Chondrocyte (in vitro differentiated cells): ENCODE results near the gene GYPA. TPM values are rescaled to one million over a fixed set of nuclear protein-coding genes. Genes with fewer than 3 reads are reported as not detected.
"Not testable (repeated sequence)": the region's sequence is repeated elsewhere in the genome, so short reads cannot be mapped to it uniquely, and the experiment has no call there.

Source experiments
- DNase-seq: peaks from one replicate; pipeline ENCODE4 v3.0.0; 2021; ENCODE audit warnings: mixed read lengths, low spot score
- H3K27ac Mint-ChIP-seq: one replicate; pipeline ENCODE4 v1.8.0; 2021; ENCODE audit warnings: mild to moderate bottlenecking, moderate library complexity, mixed read lengths; ENCODE audit not compliant: unreplicated experiment
- H3K27me3 Mint-ChIP-seq: 2 replicates; pipeline ENCODE4 v1.8.0; 2021; ENCODE audit warnings: low read depth, mixed read lengths
- H3K36me3 Mint-ChIP-seq: 2 replicates; pipeline ENCODE4 v1.8.0; 2021; ENCODE audit warnings: low read depth, mixed read lengths
- H3K4me1 Mint-ChIP-seq: 2 replicates; pipeline ENCODE4 v1.8.0; 2021; ENCODE audit warnings: low read depth, mild to moderate bottlenecking, mixed read lengths
- H3K4me3 Mint-ChIP-seq: one replicate; pipeline ENCODE4 v1.8.0; 2021; ENCODE audit warnings: mild to moderate bottlenecking, moderate library complexity, mixed read lengths; ENCODE audit not compliant: unreplicated experiment
- H3K9me3 Mint-ChIP-seq: 2 replicates; pipeline ENCODE4 v1.8.0; 2021; ENCODE audit warnings: low read depth, mixed read lengths
- total RNA-seq: library from RNA; stranded (reverse); gene quantifications from 3 replicates; pipeline ENCODE4 v1.2.1, GENCODE V29; 2021
- TF ChIP-seq, protein P1 (sequence below): fragments of 200-600 bp; sonication (generic); IDR thresholded peaks from 2 replicates; pipeline ENCODE4 v1.5.0; 2021; ENCODE audit warnings: antibody characterized with exemption, mild to moderate bottlenecking, moderate library complexity

The GYPA gene
- total RNA-seq, 1 donor from 2014 or later, result not detected

DNA sequence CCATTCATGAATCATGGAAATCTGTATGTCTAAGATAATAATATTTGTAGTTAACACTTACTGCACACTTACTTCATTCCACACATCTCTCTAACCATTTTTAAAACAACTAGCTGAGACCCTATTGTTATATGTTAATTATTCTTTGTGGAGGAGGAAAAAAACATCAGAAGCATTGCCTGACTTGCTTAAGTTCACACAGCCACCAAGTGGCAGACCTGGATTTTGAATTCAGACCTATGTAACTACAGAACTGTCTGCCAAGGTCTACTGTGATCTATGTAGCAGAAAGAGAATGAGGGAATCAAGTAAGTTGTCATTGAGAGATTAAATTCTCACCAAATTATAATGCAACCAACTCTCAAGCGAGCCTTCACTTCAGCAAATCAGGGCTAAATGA, 10.4 kb downstream of the GYPA start:
- DNase-seq, H3K4me3 Mint-ChIP-seq, H3K4me1 Mint-ChIP-seq, H3K27me3 Mint-ChIP-seq, H3K36me3 Mint-ChIP-seq, H3K27ac Mint-ChIP-seq, H3K9me3 Mint-ChIP-seq: not testable (repeated sequence)

- not testable (repeated sequence) for H3K4me1 Mint-ChIP-seq, H3K36me3 Mint-ChIP-seq, H3K27ac Mint-ChIP-seq, DNase-seq, H3K27me3 Mint-ChIP-seq, H3K9me3 Mint-ChIP-seq, H3K4me3 Mint-ChIP-seq
These were observed 11.1 kb downstream of the GYPA start for GRCh38 chr4:144129336-144129875.

DNA sequence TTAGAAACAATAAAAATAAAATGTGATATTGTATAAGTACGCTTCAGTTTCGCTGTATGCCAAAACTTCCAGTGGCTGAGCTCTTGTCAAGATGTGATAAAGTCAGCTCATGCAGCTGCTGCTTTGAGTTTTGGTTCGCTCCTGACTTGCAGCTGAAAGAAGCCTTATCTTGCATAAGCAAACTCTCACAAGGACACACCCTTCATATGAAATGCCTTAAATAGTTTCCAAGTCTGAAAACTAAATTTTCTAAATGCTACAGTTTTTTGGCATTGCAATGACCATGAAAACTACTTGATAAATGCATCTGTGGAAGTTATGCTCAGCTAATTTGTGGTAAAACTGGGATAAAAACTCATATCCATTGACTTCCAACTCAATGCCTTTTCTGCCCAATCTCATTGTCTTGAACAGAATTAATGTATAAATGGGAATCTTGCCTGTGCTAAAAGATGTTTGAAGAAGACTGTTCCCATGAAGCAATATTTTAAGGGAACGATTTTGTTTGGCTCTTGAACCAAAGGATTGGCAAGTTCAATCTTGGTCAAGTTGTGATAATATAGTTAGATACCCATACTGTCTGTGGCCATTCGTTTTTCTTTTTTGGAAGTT, 11.7 kb downstream of the GYPA start:
- H3K27me3 Mint-ChIP-seq, H3K27ac Mint-ChIP-seq, H3K4me3 Mint-ChIP-seq, H3K4me1 Mint-ChIP-seq, H3K9me3 Mint-ChIP-seq, DNase-seq, H3K36me3 Mint-ChIP-seq: not testable (repeated sequence)

GRCh38 chr4:144125109-144125508, 15.4 kb downstream of the GYPA start:
- H3K27ac Mint-ChIP-seq, DNase-seq, H3K36me3 Mint-ChIP-seq, H3K4me3 Mint-ChIP-seq, H3K4me1 Mint-ChIP-seq, H3K9me3 Mint-ChIP-seq: not testable (repeated sequence)
- peaks cover 23% of the 10 kb centered on the region for H3K27me3 Mint-ChIP-seq

DNA sequence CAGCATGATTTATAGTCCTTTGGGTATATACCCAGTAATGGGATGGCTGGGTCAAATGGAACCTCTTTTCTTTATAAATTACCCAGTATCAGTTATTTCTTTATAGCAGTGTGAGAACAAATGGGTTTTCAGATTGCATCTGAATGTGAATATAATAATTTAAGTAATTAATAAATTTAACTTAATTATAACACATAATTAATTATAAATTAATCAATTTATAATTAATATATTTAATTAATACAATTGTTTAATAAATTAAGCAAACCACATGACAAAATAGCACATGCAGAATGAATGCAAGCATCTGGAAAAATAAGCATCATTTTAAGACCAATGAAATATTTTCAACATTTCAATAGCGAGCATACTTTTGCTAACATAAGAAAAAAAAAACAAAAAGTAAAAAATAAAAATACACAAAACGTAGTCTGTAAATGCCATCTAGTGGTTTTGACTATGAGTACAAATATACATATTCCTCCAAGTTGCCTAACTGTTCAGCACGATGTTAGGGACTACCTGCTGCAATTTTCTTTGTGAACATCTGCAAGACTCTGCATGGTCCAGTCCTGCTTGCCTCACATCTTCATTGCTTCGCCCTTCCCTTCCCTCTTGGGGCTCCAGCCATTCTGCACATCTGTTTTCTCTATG, 16.4 kb downstream of the GYPA start:
- TF ChIP-seq, protein P1, sequence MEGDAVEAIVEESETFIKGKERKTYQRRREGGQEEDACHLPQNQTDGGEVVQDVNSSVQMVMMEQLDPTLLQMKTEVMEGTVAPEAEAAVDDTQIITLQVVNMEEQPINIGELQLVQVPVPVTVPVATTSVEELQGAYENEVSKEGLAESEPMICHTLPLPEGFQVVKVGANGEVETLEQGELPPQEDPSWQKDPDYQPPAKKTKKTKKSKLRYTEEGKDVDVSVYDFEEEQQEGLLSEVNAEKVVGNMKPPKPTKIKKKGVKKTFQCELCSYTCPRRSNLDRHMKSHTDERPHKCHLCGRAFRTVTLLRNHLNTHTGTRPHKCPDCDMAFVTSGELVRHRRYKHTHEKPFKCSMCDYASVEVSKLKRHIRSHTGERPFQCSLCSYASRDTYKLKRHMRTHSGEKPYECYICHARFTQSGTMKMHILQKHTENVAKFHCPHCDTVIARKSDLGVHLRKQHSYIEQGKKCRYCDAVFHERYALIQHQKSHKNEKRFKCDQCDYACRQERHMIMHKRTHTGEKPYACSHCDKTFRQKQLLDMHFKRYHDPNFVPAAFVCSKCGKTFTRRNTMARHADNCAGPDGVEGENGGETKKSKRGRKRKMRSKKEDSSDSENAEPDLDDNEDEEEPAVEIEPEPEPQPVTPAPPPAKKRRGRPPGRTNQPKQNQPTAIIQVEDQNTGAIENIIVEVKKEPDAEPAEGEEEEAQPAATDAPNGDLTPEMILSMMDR, result peak; percentile 70
- not testable (repeated sequence) for H3K4me3 Mint-ChIP-seq, H3K36me3 Mint-ChIP-seq, H3K4me1 Mint-ChIP-seq, DNase-seq, H3K9me3 Mint-ChIP-seq, H3K27ac Mint-ChIP-seq
- peaks cover 28% of the 10 kb centered on the region for H3K27me3 Mint-ChIP-seq

GRCh38 chr4:144123269-144123668, 17.2 kb downstream of the GYPA start:
- not testable (repeated sequence) for H3K36me3 Mint-ChIP-seq, H3K9me3 Mint-ChIP-seq, DNase-seq, H3K4me3 Mint-ChIP-seq, H3K27ac Mint-ChIP-seq, H3K4me1 Mint-ChIP-seq
- peaks cover 32% of the 10 kb centered on the region for H3K27me3 Mint-ChIP-seq

DNA sequence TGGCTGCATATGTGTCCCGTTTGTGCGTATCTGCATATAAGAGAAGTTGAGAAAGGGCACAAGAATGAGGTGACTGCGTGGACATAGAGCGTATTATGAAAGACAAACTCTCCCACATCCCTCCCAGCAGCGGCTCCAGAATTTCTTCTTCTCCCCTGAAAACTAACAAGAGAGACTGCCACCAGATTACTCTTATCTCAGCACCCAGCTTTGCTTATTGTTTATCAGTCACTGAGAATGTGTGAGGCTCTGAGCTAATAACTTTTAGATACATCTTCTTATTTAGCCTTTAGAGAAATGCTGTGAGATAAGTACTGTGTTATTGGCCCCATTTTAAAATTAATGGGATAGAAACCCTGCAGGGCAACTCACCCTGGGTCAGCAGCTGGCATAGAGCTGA, 20.8 kb downstream of the GYPA start:
- H3K4me3 Mint-ChIP-seq, H3K9me3 Mint-ChIP-seq, H3K4me1 Mint-ChIP-seq, H3K27ac Mint-ChIP-seq, DNase-seq, H3K36me3 Mint-ChIP-seq: not testable (repeated sequence)
- peaks cover 34% of the 10 kb centered on the region for H3K27me3 Mint-ChIP-seq

DNA sequence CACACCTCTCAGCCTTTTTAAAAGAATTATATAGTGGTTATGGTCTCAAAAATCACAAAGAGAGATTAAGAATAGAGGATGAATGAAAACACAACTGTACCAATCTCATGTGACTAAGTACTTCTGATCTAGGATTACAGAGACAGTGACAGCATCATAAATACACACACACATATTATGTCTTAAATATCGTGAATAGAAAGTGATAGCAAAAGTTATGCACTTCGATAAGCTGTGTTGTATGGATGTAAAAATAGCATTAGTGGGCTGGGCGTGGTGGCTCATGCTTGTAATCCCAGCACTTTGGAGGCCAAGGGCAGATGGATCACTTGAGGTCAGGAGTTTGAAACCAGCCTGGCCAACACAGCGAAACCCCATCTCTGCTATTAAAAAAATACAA, 25.0 kb downstream of the GYPA start:
- Mint-ChIP-seq H3K27me3 (peaks cover 30% of the 10 kb centered on the region), H3K9me3 (no peaks in the 10 kb centered on the region), H3K4me1 (no peaks in the 10 kb centered on the region), H3K4me3 (no peak overlapping the region), H3K36me3 (no peaks in the 10 kb centered on the region), H3K27ac (no peak overlapping the region)
- TF ChIP-seq, protein P1, result no peak
- no peak for DNase-seq
